Hepatocyte (in vitro differentiated cells): ENCODE data around the gene CXCL8. TPM values are rescaled to one million over a fixed set of nuclear protein-coding genes. Genes with fewer than 3 reads are reported as not detected.

Experiments used
- DNase-seq: peaks from one replicate; pipeline ENCODE4 v3.0.0-alpha.2; 2016; ENCODE audit warnings: low spot score
- H2AFZ ChIP-seq: fragments of 200-600 bp; sonication (generic); 2 replicates; pipeline ENCODE4 v1.6.0; 2016; ENCODE audit warnings: antibody characterized with exemption, mild to moderate bottlenecking
- H3K27ac ChIP-seq: fragments of 200-600 bp; sonication (generic); 2 replicates; pipeline ENCODE4 v1.5.1; 2016; ENCODE audit warnings: mild to moderate bottlenecking
- H3K27me3 ChIP-seq: fragments of 200-600 bp; sonication (generic); 2 replicates; pipeline ENCODE4 v1.6.1; 2016
- H3K36me3 ChIP-seq: fragments of 200-600 bp; sonication (generic); replicated peaks from 2 replicates; pipeline ENCODE4 v1.5.1; 2016; ENCODE audit warnings: low read depth; ENCODE audit not compliant: insufficient read depth
- H3K4me1 ChIP-seq: fragments of 200-600 bp; sonication (generic); 2 replicates; pipeline ENCODE4 v1.5.1; 2016; ENCODE audit warnings: mild to moderate bottlenecking, moderate library complexity; ENCODE audit not compliant: insufficient read depth
- H3K4me2 ChIP-seq: fragments of 200-600 bp; sonication (generic); 2 replicates; pipeline ENCODE4 v1.6.0; 2016
- H3K4me3 ChIP-seq: fragments of 200-600 bp; sonication (generic); 2 replicates; pipeline ENCODE4 v1.5.1; 2016; ENCODE audit warnings: mild to moderate bottlenecking
- H3K79me2 ChIP-seq: fragments of 200-600 bp; sonication (generic); 2 replicates; pipeline ENCODE4 v1.6.0; 2017; ENCODE audit warnings: mild to moderate bottlenecking
- H3K9me2 ChIP-seq: fragments of 200-600 bp; sonication (generic); replicated peaks from 2 replicates; pipeline ENCODE4 v1.6.0; 2017; ENCODE audit warnings: mild to moderate bottlenecking; ENCODE audit not compliant: insufficient read depth
- H3K9me3 ChIP-seq: fragments of 200-600 bp; sonication (generic); 2 replicates; pipeline ENCODE4 v1.5.1; 2016; ENCODE audit warnings: low read depth, mild to moderate bottlenecking
- H4K20me1 ChIP-seq: fragments of 200-600 bp; sonication (generic); 2 replicates; pipeline ENCODE4 v1.6.0; 2016; ENCODE audit warnings: mild to moderate bottlenecking; ENCODE audit not compliant: insufficient read depth, poor library complexity, severe bottlenecking
- CTCF ChIP-seq: fragments of 200-600 bp; sonication (generic); IDR thresholded peaks from 2 replicates; pipeline ENCODE4 v1.5.1; 2016; ENCODE audit warnings: antibody characterized with exemption, mild to moderate bottlenecking; ENCODE audit not compliant: poor library complexity
- EZH2 ChIP-seq: fragments of 200-600 bp; sonication (generic); IDR thresholded peaks from 2 replicates; pipeline ENCODE4 v1.6.1; 2016; ENCODE audit warnings: antibody characterized with exemption, mild to moderate bottlenecking, borderline replicate concordance
- EZH2phosphoT487 ChIP-seq: fragments of 200-600 bp; sonication (generic); IDR thresholded peaks from one replicate; pipeline ENCODE4 v1.6.1; 2018; ENCODE audit warnings: antibody characterized with exemption, mild to moderate bottlenecking, low read depth, moderate library complexity; ENCODE audit not compliant: unreplicated experiment, severe bottlenecking
- WGBS: methylation state at CpG from one replicate; pipeline ENCODE4 v1.1.6; 2016; ENCODE audit warnings: low lambda C conversion rate; ENCODE audit errors: missing lambda C conversion rate; 5-methylcytosine and 5-hydroxymethylcytosine counted together
- polyA plus RNA-seq: library from polyadenylated mRNA; unstranded; fragments of >200 nt; fragmentation: Nextera tagmentation; extraction: Ambion mirVana; gene quantifications from 2 replicates; pipeline ENCODE4 v1.2.1, GENCODE V29; 2016
- total RNA-seq: library from RNA; depleted of rRNA; stranded (reverse); fragments of >200 nt; gene quantifications from 2 replicates; pipeline ENCODE4 v1.2.3, GENCODE V29; 2014

CXCL8 gene
- total and polyA plus RNA-seq, 2 experiments from 2014 or later = 21.6 to 43.9 TPM

GRCh38 chr4:73725985-73726384 is 14.4 kb upstream of the CXCL8 start:
- no peaks in the 10 kb centered on the region for H3K9me2 ChIP-seq
- no peak overlapping the region for H3K4me2 ChIP-seq
- TF ChIP-seq EZH2phosphoT487 (no peak), CTCF (no peak), EZH2 (no peak)
- H4K20me1 ChIP-seq = no peaks in the 10 kb centered on the region
- no peaks in the 10 kb centered on the region for H3K4me1 ChIP-seq
- DNase-seq = peak; percentile 48
- H3K9me3 ChIP-seq = no peaks in the 10 kb centered on the region
- no peaks in the 10 kb centered on the region for H3K36me3 ChIP-seq
- no peak overlapping the region for H3K4me3 ChIP-seq
- no peak overlapping the region for H2AFZ ChIP-seq
- WGBS = 94% methylated on average over 1 of the region's 1 CpG
- H3K27me3 ChIP-seq = no peaks in the 10 kb centered on the region
- no peak overlapping the region for H3K27ac ChIP-seq
- no peaks in the 10 kb centered on the region for H3K79me2 ChIP-seq

GRCh38 chr4:73727685-73728084 is 12.7 kb upstream of the CXCL8 start:
- Histone ChIP-seq H3K27ac (no peak overlapping the region), H2AFZ (no peak overlapping the region), H3K4me3 (no peak overlapping the region), H3K36me3 (no peaks in the 10 kb centered on the region), H3K4me2 (no peak overlapping the region), H4K20me1 (no peaks in the 10 kb centered on the region), H3K79me2 (no peaks in the 10 kb centered on the region), H3K27me3 (no peaks in the 10 kb centered on the region), H3K9me3 (no peaks in the 10 kb centered on the region), H3K4me1 (no peaks in the 10 kb centered on the region), H3K9me2 (no peaks in the 10 kb centered on the region)
- TF ChIP-seq CTCF = no peak
- TF ChIP-seq EZH2 = no peak
- TF ChIP-seq EZH2phosphoT487 = no peak
- peak; percentile 26 for DNase-seq
- 76% methylated on average over 8 of the region's 8 CpGs for WGBS

- H4K20me1 ChIP-seq = no peaks in the 10 kb centered on the region
- no peaks in the 10 kb centered on the region for H3K27me3 ChIP-seq
- no peak overlapping the region for H2AFZ ChIP-seq
- H3K79me2 ChIP-seq = no peaks in the 10 kb centered on the region
- H3K4me2 ChIP-seq = no peak overlapping the region
- no peak for DNase-seq
- H3K4me3 ChIP-seq = no peak overlapping the region
- H3K9me3 ChIP-seq = no peaks in the 10 kb centered on the region
- H3K4me1 ChIP-seq = no peaks in the 10 kb centered on the region
- no peak overlapping the region for H3K27ac ChIP-seq
- TF ChIP-seq EZH2 = no peak
- TF ChIP-seq EZH2phosphoT487 = no peak
- no peak for TF ChIP-seq CTCF
- 97% methylated on average over 6 of the region's 6 CpGs for WGBS
- H3K36me3 ChIP-seq = no peaks in the 10 kb centered on the region
- no peaks in the 10 kb centered on the region for H3K9me2 ChIP-seq
Observed at GRCh38 chr4:73728091-73728741, 12.2 kb upstream of the CXCL8 start.
